HG03135 (cell line): ENCODE results near the gene FAM174C.

ENCODE experiments used
- ATAC-seq: cut with Tn5 transposase; IDR thresholded peaks from one replicate; pipeline ENCODE4 v1.9.1; 2021; ENCODE audit warnings: mild to moderate bottlenecking, moderate library complexity; ENCODE audit not compliant: unreplicated experiment

FAM174C gene

GRCh38 chr19:1272423-1273262, 2.7 kb upstream of the FAM174C start:
- ATAC-seq: no peak

DNA sequence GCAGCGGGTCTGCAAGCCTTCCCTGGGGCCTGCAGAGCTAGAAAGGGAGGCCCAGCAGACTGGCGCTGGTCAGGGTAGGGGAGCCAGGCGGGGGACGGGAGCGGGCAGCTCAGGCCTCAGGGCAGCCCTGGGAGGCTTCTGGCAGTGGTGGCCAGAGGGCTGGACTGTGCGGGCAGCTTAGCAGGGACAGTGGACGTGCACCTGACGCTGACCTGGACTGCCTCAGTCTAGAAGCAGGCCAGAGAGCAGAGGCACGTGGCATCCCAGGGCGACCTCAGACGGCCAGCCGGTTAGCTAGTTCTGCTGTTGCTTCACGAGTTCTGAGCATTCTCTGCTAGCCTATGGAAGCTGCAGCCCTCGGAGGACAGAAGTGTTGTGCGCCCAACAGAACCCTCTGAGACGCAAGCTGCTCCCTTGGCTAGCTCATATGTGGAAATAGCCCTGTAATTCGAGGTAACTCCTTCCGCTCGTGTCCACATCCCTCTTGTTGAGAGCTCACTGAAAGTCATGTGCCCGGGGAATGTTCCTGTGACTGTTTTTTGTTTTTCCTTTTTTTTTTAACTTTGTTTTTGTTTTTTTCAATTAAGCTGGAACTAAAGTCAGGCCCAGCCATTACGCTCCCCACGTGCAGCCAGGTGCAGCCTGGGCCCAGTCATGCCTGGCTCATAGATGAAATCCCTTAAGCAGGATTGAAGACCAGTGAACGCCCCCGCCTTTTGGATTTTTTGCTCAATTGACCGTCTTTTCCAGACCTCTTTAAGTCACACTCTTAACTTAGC, 1.9 kb upstream of the FAM174C start:
- no peak for ATAC-seq

DNA sequence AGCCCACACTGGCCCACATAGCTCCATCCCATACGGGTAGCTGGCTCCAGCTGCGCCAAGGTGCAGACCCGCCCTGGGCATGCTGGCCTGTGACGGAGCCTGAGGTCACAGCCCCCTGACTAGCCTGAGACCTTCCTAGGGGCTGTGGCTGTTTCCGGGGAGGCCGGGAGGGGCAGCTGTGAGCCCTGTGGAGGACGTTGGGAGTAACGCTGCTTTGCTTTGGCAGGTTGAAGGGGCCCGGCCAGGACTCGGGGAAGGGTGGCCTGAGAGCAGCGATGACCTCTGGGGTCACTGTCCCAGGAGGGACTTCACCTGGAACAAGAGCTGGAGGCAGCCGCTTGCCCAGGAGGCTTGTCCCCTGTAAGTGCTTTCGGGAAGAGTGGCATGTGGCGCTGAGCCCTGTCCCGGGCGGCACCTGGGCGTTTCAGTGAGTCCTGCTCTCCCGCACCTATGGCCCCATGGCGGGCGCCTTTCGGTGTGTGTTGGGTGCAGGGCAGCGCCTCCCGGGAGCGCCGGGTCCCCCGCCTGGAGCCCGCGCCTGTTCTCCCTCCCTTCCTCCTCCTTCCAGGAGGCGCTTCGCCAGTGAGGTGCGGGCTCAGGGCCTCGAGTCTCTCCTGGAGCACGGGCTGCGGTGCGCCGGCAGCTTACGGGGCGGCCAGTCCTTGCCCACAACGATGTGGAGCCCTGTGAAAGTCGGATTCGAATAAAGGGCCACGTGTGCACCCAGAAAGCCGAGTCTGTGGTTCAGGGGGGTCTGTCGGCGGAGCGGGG, 1.1 kb upstream of the FAM174C start:
- ATAC-seq: no peak

DNA sequence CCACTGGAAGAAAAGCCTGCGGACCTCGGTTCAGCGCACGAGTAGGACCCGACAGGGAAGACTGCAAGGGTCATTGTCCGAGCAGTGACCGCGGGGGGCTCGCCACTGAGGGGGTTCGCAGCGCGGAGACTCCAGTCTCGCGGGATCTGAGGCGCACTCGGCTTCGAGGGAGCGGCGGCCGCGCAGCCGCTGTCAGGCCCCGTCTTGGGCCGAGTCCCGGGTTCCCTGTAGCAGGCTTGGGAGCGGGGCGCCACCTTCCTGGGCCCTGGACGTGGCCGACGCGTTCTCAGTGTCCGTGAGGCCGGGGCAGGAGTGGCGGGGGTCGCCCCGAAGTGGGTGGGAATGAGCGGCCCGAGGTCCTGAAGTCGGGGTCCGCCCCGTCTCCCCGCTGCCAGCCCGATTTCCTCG, 474 bp upstream of the FAM174C start:
- no peak for ATAC-seq

GRCh38 chr19:1275976-1276627, 772 bp downstream of the FAM174C start:
- no peak for ATAC-seq

DNA sequence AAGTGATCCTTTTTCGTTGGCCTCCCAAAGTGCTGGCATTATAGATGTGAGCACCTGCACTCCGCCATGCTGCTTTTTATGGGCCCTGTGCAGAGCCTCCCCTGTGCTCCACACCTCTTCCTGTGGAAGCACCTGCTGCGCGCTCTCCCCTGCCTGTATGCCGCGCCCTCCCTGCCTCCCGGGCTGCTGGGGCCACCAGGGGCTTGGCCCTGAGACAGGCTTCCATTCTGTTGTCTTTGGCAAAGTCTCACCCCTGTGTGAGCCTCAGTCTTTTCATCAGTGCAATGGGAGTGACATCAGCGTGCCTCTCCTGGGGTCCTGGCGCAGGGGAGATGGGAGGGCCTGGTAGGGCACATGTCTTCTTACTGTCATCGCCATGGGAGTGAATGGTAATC, 1.3 kb downstream of the FAM174C start:
- ATAC-seq: no peak

GRCh38 chr19:1277061-1277460, 1.7 kb downstream of the FAM174C start:
- no peak for ATAC-seq

DNA sequence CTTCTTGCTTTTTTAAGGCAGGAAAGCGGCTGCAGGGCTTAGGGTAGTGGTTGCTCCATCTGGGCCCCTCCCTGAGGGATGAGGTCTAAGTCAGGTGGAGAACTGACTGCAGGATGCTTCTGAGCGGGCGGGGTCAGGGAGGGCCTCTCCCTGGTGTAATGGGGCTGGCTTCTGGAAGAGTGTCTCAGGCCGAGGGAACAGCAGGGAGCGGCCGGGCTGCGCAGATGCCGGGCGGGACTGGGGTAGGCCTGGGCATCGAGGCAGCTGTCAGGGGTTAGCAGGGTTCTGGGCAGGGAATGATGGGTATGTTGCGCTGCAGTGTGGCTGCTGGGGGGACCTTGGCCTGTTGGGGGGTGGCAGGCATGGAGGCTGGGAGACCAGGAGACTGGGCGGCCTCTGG, 2.7 kb downstream of the FAM174C start:
- ATAC-seq: no peak

DNA sequence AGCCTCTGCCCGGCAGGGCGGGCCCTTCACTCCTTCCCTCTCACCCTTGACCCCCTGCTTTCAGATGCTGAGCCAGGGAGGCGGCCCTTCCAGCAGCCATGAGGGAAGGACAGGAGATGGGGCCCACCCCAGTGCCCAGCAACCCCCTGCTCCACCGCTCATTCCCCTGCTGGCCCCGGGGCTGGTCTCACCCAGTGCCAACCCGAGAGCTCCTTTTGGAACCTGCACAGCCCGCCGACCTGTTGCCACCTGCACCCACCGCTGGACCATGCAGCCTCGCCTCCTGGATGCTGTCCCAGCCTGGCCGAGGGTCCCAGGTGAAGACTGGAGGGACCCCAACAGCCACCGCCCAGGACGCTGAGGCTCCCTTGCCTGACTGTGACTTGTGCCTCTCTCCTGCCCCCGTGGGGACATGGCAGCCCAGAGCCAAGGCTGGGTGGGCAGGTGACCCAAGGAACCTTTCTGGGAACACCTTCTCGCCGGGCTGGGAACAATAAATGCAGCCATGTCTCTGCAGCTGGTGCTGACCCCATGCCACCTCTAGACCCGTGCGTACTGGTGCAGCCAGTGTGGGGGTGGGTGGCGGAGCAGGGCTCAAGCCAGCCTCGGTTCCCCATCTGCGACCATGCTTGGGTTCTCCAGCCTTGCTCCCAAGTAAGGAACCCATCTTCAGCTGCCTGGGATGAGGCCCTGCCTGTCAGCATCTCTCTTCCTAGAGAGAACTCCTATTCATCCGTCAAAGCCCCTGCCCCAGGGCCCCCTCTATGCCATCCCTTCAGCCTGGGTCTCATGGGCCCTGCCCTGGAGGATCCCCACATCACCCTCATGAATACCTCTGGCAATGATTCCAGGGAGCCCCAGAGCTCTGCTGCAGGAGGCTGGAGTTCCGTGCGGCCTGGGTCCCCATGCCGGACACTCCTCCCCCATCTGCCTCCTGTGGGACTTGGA, 3.7 kb downstream of the FAM174C start:
- ATAC-seq: no peak

GRCh38 chr19:1279782-1280341, 4.5 kb downstream of the FAM174C start:
- no peak for ATAC-seq

DNA sequence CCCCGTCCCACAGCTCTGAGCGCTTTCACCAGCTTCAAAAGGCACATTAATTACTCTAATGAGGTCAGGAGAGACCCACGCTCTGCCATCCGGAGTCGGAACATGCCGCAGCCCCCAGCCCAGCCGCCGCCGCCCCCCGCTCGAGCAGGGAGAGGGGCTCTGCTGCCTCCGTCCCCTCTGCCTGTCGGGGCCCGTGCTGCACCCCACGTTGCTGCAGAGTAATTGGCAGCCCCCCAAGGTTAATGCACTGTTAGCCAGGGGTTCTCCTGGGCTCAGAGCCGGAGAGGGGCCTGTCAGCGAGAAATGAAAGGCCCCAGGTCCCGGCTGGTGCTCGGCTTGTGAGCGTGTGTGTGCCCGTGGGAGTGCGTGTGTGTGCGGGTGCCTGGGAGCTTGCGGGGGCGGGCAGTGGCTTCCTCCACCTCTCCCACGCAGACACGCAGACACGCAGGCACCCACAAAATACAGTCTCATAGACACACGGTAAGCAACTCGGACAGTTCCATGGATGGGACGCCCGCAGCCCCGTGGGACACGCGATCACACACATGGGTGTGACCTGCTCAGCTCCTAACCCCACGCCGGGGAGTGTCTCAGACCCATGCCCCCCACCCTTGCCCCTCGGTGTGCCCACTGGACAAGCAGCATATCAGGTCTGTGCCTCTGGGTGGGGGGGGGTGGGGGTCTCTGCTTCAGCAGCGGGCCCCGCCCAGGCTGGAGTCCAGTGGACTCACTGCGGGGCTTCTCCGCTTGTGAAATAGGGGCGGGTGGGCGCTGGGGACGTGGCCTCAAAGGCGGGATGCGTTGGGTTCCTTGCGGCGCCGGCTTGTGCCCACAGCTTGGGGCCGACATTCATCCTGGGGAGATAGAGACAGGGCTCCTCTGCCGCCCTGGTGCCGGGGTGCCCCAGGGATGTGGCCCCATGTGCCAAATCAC, 5.6 kb downstream of the FAM174C start:
- no peak for ATAC-seq

DNA sequence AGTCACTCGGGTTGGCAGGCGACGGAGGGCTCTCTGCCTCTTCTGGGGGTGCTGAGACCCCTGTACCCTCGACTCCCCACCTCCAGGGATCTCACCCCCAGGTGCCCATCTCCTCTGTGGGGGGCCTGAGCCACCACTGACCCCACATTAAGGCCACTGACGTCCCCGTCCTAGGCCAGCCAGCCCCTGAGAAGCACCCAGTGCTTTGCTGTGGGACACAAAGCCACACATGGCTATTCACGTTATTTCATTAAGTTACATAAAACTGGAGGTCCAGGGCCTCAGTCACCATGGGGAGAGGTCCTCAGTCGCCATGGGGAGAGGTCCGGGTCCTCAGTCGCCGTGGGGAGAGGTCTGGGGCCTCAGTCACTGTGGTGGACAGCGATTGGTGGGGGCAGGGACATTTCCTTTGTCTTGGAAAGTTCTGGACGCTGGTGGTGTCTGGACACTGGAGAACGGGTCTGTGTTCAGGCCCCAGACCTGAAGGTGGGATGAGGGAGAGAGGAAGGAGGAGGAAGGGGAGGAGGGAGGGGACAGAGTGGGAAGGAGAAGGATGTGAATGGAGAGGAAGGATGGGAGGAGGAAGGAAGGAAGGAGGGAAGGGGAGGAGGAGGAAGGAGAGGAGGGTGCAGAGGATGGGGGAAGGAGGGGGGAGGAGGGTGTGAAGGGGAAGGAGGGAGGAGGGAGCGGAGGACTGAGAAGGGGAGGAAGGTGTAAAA, 6.4 kb downstream of the FAM174C start:
- ATAC-seq: no peak

GRCh38 chr19:1282588-1283206, 7.4 kb downstream of the FAM174C start:
- no peak for ATAC-seq

DNA sequence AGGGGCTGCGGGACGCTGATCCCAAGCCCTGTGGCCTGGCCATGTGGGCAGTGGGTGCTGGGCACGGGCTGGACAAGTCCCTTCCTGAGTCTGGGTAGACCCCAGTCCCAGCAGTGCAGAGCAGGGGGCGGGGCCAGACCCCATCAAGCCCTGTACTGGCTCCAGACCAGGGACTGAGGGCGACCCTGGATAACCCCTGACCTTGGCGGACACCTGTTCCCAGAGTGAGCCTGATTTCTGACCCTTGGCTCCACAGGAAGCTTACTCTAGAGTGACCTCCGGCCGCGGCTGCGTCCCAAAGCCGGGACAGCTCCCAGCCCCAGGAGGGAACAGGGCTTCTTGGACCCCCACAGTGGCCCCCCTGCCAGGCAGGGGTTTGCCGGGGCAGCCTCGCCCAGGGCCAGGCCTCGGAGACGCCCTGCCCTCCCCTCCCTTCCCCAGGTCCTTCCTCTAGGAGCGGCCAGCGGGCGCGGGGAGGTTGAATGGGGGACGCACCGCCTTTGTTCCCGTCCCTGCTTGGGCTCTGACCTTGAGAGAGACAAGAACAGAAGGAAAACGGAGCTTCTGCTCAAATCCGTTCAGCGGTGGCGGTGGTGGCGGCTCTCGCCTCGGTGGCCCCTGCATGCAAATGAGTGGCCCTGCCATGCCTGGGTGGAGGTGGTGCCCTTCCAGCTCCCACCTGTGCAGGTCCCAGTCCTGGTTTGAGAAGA, 8.0 kb downstream of the FAM174C start:
- ATAC-seq: no peak

DNA sequence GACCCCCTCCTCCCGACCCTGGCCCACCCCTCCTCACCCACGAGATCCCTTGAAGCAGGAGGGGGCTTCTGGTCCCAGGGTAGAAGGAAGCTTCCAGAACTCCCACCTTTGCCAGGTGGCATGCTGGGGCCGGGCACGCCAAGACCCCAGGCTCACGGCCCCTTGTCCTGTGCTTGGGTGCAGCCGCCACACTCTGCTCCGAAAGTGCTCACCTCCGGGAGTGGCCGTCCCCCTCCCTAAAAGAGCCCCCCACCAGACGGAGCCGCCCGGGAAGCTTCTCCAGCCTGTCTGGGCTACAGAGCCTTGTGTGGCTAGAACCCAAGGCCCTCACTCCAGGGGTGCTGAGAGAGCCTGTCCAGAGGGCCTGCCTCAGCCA, 8.6 kb downstream of the FAM174C start:
- ATAC-seq: no peak

DNA sequence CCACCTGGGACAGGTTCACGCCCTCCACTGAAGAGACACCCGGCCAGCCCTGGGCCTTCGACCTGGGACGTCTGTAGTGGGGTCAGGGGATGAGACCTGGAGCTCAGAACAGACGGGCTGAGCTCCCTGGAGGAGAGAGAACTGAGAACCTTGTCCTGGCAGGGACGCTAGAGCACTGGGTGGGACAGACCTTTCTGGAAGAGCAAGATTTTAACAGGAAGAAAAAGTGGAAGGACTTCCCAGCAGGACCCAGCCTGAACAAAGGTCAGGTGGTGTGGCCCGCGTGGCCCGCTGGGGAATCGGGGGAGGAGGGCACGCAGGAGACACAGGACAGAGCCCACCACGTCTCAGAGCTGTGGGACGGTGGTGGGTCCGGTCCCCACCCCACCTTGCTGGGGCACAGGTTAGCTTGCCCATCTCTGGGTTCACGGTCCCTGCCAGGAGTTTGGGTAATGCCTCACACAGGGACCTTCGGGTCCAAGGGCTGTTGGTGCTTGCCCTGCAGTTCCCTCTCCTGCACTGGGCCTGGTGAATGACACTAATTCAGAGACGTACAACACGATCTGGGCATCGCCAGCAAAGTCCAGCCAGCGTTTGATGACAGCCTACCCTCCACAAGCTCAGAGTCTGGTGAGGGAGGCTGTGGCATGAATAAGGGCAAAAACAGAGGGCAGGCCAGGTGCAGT, 9.1 kb downstream of the FAM174C start:
- no peak for ATAC-seq
